ENCODE results near the gene AOPEP. TPM values are rescaled to one million over a fixed set of nuclear protein-coding genes. Genes with fewer than 3 reads are reported as not detected.

The AOPEP gene
- total and polyA plus RNA-seq, 2 of the 13 experiments (the other 11 are each of a cell fraction or from before 2014, with no cell fraction given) = 22.2 to 41.6 TPM

DNA sequence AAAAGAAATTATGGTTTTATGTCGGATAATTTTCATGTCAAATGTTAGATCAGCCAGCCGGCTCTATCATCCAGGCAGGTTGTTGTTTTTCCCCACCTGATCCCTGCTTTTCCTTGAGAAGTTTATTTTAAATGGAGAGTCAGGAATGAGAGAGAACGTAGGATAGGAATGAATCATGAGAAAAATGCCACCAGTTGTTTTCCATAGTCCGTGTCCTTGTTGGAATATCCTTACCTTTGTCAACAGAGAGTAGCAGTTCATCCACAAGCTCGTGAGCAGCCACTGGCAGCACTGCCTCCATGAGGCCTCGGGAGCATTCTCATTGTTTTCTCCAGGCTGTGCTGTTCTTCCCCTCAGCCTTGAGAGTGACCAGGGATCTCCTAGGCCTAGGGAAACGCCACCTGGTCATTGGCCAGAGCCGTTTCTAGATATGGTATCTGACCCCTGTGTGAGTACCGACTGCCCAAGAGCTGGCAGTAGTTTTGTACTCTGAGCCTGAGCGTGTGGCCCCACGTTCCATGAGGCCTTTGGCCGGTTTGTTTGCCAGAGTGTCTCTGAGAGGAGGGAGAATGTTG is 297.7 kb downstream of the AOPEP start (continued):
- peak; percentile 15; the same call in 1 of the 2 replicates for TF ChIP-seq CREM (IDR thresholded peaks at IDR 0.05)
- TF ChIP-seq CREM (CRISPR knock-in tag; IDR thresholded peaks at IDR 0.05) = no peak
- no peak for TF ChIP-seq RAD51 (IDR thresholded peaks at IDR 0.05; ENCODE audit: borderline replicate concordance)
- TF ChIP-seq SPEN (CRISPR knock-in tag; IDR thresholded peaks at IDR 0.05; ENCODE audit: low read depth) = no peak
- TF ChIP-seq, protein P1, sequence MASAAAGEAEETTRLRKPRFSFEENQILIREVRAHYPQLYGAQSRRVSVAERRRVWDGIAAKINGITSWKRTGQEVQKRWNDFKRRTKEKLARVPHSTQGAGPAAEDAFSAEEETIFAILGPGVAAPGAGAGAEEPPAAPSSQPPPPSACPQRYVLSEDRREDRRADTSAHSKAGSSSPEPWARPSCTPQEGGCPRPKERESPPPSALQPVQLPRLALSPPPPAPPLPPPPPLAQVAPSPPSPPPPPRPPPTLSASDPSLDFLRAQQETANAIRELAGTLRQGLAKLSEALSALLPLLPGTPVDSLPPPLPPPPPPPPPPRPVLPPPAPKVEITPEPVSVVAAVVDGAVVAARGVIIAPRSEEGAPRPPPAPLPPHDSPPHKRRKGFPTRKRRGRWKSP (CRISPR knock-in tag; IDR thresholded peaks at IDR 0.05) = no peak
- TF ChIP-seq, protein P2, sequence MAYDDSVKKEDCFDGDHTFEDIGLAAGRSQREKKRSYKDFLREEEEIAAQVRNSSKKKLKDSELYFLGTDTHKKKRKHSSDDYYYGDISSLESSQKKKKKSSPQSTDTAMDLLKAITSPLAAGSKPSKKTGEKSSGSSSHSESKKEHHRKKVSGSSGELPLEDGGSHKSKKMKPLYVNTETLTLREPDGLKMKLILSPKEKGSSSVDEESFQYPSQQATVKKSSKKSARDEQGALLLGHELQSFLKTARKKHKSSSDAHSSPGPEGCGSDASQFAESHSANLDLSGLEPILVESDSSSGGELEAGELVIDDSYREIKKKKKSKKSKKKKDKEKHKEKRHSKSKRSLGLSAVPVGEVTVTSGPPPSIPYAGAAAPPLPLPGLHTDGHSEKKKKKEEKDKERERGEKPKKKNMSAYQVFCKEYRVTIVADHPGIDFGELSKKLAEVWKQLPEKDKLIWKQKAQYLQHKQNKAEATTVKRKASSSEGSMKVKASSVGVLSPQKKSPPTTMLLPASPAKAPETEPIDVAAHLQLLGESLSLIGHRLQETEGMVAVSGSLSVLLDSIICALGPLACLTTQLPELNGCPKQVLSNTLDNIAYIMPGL (CRISPR knock-in tag; IDR thresholded peaks at IDR 0.05; ENCODE audit: borderline replicate concordance in 1 of 2, low read depth in 1 of 2) = peak in 1 of 2 experiments; percentile 23; a peak in 1 of 4 replicates
- no peak for TF ChIP-seq ZNF12 (CRISPR knock-in tag; IDR thresholded peaks at IDR 0.05)
- TF ChIP-seq ZNF709 (CRISPR knock-in tag; IDR thresholded peaks at IDR 0.05) = no peak
- TF ChIP-seq ZNF292 (CRISPR knock-in tag; IDR thresholded peaks at IDR 0.05; ENCODE audit: borderline replicate concordance, low read depth) = no peak; the same call in 1 of the 2 replicates
- no peak for TF ChIP-seq ZNF10 (CRISPR knock-in tag; IDR thresholded peaks at IDR 0.05; ENCODE audit: borderline replicate concordance, low read depth)
- 0 out of 2 replicates have a peak, but pooled peaks have one; percentile 52 for TF ChIP-seq ELF3 (CRISPR knock-in tag; IDR thresholded peaks at IDR 0.05)
- TF ChIP-seq JUND (CRISPR knock-in tag; IDR thresholded peaks at IDR 0.05) = no peak
- no peak for TF ChIP-seq PHF20 (CRISPR knock-in tag; IDR thresholded peaks at IDR 0.05)
- TF ChIP-seq NFIC (IDR thresholded peaks at IDR 0.05; ENCODE audit: low read length) = no peak
- TF ChIP-seq DR1 (CRISPR knock-in tag; IDR thresholded peaks at IDR 0.05) = no peak
- no peak for TF ChIP-seq ZNF552 (CRISPR knock-in tag; IDR thresholded peaks at IDR 0.05; ENCODE audit: borderline replicate concordance)
- no peak for TF ChIP-seq ZFP36 (IDR thresholded peaks at IDR 0.05; ENCODE audit: borderline replicate concordance, low read depth, low read length, partially characterized antibody)
- TF ChIP-seq, protein P3, sequence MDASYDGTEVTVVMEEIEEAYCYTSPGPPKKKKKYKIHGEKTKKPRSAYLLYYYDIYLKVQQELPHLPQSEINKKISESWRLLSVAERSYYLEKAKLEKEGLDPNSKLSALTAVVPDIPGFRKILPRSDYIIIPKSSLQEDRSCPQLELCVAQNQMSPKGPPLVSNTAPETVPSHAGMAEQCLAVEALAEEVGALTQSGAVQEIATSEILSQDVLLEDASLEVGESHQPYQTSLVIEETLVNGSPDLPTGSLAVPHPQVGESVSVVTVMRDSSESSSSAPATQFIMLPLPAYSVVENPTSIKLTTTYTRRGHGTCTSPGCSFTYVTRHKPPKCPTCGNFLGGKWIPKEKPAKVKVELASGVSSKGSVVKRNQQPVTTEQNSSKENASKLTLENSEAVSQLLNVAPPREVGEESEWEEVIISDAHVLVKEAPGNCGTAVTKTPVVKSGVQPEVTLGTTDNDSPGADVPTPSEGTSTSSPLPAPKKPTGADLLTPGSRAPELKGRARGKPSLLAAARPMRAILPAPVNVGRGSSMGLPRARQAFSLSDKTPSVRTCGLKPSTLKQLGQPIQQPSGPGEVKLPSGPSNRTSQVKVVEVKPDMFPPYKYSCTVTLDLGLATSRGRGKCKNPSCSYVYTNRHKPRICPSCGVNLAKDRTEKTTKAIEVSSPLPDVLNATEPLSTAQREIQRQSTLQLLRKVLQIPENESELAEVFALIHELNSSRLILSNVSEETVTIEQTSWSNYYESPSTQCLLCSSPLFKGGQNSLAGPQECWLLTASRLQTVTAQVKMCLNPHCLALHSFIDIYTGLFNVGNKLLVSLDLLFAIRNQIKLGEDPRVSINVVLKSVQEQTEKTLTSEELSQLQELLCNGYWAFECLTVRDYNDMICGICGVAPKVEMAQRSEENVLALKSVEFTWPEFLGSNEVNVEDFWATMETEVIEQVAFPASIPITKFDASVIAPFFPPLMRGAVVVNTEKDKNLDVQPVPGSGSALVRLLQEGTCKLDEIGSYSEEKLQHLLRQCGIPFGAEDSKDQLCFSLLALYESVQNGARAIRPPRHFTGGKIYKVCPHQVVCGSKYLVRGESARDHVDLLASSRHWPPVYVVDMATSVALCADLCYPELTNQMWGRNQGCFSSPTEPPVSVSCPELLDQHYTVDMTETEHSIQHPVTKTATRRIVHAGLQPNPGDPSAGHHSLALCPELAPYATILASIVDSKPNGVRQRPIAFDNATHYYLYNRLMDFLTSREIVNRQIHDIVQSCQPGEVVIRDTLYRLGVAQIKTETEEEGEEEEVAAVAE (CRISPR knock-in tag; IDR thresholded peaks at IDR 0.05; ENCODE audit: borderline replicate concordance) = no peak
